GM19324 (cell line): Measurements from ENCODE around the gene ABTB1.
A peak's percentile ranks its signal among the peaks of the same experiment; 100 is the strongest.
"Not testable (repeated sequence)": the region's sequence is repeated elsewhere in the genome, so short reads cannot be mapped to it uniquely, and the experiment has no call there.

Experiments
- ATAC-seq: cut with Tn5 transposase; IDR thresholded peaks from one replicate; pipeline ENCODE4 v1.9.1; 2021; ENCODE audit warnings: mild to moderate bottlenecking, moderate library complexity; ENCODE audit not compliant: unreplicated experiment, low FRiP score

ABTB1 gene

GRCh38 chr3:127670229-127670559 is 2.6 kb upstream of the ABTB1 start:
- no peak for ATAC-seq

- no peak for ATAC-seq
Measured at GRCh38 chr3:127670761-127671522, 1.8 kb upstream of the ABTB1 start.

- peak; percentile 13 for ATAC-seq
Measured at GRCh38 chr3:127671523-127672428, 976 bp upstream of the ABTB1 start.

- peak; percentile 29 for ATAC-seq
Measured at GRCh38 chr3:127673191-127674100, 694 bp downstream of the ABTB1 start.

GRCh38 chr3:127674101-127674721 is 1.5 kb downstream of the ABTB1 start:
- ATAC-seq = no peak

GRCh38 chr3:127674790-127675189 is 2.0 kb downstream of the ABTB1 start:
- ATAC-seq = no peak

DNA sequence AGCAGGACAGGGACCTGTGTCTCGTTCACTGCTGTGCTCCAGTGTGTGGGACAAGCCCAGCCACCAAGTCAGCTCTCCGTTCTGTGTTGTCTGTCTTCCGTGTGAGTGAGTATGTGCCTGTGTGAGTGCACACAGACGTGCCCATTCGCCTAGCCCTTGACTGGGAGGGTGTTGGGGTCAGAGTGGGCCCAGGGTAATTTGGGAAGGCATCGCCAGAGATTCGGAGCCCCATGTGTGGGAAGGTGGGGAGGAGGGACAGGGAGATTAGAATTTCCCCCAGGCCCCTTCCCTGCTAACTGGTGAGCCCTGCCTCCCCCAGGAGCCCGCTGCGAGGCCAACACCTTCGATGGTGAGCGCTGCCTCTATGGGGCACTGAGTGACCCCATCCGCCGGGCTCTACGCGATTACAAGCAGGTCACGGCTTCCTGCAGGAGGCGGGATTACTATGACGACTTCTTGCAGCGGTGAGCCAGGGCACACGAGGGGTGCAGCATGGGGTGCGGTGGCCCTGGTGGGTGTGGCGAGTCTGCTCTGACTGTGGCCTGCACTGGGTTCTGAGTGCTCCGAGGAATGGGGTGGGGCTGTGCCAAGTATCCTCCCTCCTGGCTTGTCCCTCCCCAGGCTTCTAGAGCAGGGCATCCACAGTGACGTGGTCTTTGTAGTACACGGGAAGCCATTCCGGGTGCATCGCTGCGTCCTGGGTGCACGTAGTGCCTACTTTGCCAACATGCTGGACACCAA is 3.1 kb downstream of the ABTB1 start:
- ATAC-seq = no peak

- ATAC-seq = no peak
Measured at GRCh38 chr3:127676456-127676855, 3.7 kb downstream of the ABTB1 start.

DNA sequence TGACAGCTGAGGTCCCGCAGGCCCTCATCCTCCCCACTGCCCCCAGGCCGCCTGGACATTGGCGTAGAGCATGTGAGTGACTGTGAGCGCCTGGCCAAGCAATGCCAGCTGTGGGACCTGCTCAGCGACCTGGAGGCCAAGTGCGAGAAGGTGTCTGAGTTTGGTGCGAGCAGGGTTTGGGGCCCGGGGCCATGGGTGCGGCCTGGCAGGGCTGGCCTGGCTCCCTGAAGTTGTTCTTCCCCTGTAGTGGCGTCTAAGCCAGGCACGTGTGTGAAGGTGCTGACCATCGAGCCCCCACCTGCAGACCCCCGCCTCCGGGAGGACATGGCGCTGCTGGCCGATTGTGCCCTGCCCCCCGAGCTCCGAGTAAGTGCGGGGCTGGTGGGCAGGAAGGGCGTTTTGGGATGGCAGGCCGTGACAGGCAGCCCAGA is 4.2 kb downstream of the ABTB1 start:
- no peak for ATAC-seq

- no peak for ATAC-seq
Measured at GRCh38 chr3:127677541-127678314, 5.0 kb downstream of the ABTB1 start.

DNA sequence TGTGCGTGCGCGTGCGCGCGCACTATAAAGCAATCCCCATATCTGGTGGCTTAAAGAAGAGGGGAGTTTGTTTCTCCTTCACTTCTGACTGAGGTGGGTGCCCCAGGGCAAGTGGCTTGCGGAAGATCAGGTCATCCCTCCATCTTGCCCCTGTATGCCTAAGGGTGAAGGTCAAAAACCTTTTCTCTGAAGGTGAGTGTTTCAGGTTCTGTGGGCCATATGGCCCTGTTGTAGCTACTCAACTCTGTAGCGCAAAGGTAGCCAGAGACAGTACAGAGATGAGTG is 5.5 kb downstream of the ABTB1 start:
- no peak for ATAC-seq

DNA sequence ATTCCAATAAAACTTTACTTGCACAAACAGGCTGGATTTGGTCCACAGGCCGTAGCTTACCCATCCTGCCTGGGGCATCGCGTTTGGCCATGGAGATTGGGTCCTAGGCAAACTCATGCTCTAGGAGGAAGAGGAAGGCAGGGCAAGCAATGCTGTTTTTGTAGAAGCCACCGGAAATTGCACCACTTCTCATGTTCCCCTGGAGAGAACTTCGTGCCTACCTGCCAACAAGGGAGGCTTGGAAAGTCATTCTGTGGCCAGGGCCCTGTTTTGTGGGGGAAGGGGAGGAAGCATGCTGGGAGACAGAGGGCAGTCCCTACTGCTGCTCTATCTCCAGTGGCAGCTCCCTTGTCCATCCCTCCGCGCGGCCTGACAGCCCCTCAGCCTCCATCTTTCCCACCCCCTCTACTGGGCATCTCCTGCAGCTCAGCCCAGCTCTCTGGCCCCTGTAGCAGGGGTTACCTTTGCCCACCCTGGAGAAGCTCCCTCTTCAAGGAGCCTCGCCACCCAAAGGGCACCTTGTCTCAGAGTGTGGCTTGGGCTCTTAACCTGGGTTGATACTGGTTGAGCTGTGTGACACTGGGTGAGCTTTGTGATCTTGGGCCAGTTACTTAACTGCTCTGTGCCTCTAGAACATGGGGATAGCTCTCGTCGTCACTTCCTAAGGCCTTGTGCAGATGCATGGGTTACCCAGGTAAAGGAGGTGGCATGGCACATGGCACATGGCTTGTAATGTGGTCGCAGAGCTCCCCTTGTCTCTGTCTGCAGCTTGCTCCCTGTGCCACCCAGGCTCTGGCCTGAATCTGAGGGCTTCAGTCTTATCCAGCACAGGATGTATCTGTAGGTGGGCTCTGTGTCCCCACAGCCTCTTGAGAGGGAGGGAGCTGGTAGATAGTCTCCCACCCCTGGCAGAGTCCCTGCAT is 6.1 kb downstream of the ABTB1 start:
- no peak for ATAC-seq

- ATAC-seq = no peak
Measured at GRCh38 chr3:127679534-127680145, 6.9 kb downstream of the ABTB1 start.

- ATAC-seq = no peak
Measured at GRCh38 chr3:127680146-127680661, 7.5 kb downstream of the ABTB1 start.

- no peak for ATAC-seq
Measured at GRCh38 chr3:127680798-127681221, 8.1 kb downstream of the ABTB1 start.

DNA sequence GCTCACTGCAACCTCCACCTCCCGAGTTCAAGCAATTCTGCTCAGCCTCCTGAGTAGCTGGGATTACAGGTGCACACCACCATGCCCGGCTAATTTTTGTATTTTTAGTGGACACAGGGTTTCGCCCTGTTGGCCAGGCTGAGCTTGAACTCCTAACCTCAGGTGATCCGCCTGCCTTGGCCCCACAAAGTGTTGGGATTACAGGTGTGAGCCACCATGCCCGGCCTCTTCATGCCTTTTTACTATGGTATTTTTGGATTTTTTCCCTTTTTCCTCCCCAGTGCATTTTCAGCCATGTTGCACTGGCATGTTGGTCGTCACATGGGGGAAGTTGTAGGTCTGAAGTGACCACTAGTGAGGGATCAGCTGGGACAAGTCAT is 9.4 kb downstream of the ABTB1 start:
- not testable (repeated sequence) for ATAC-seq

DNA sequence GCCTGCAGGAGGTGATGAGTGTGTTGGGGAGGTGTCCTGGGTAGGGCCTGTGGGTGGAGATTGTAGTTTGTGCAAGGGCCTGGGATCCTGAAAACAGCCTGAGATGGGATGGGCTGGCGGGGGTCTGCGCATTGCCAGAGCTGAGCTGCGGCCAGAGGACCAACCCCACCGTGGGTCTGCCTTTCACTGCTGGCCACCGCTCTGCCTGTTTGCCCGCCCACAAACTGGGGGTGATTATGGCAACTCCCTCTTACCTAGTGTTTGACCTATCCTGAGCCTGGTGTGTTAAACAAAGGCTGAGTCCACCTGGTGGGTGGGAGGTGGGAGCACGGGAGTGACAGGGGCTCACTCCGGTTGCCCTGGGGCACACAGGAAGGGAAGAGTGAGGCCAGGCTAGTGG is 9.8 kb downstream of the ABTB1 start:
- ATAC-seq = no peak
